ENCODE data around the gene SIGLEC1.

The SIGLEC1 gene

GRCh38 chr20:3732327-3733118 is 20.1 kb upstream of the SIGLEC1 start, which contains the start of gene HSPA12B:
Gene HSPA12B (plus strand): TSS chr20:3732685. CDS start chr20:3738675, 5,990 bp downstream.
- H2AK5ac ChIP-seq (ENCODE audit: low read length), result no peak within 1 kb of the TSS
- H3K56ac ChIP-seq (ENCODE audit: low read length), result peak within 1 kb of the TSS; percentile 85
- peak within 1 kb of the TSS; percentile 61 for H3K4ac ChIP-seq (ENCODE audit: low read depth, low read length)
- H3K9ac ChIP-seq (ENCODE audit: low read length), result peak within 1 kb of the TSS; percentile 74
- no peak within 1 kb of the TSS for H2BK15ac ChIP-seq (replicated peaks; ENCODE audit: low read depth)
- H3K27ac ChIP-seq (ENCODE audit: low read depth, low read length), result no peak within 1 kb of the TSS
- H3K36me3 ChIP-seq (ENCODE audit: control insufficient read depth, insufficient read depth, low read length), result no peaks in the 10 kb centered on the region
- peak within 1 kb of the TSS; percentile 59 for H3K4me2 ChIP-seq (ENCODE audit: low read length)
- H3K4me3 ChIP-seq (ENCODE audit: low read length), result peak within 1 kb of the TSS; percentile 26
- H4K8ac ChIP-seq (ENCODE audit: low read depth, low read length), result peak within 1 kb of the TSS; percentile 44
- no peak within 1 kb of the TSS for H2BK120ac ChIP-seq (ENCODE audit: low read depth, low read length)
- peak; percentile 53 for DNase-seq
- H2BK5ac ChIP-seq (ENCODE audit: low read length), result no peak within 1 kb of the TSS
- H4K5ac ChIP-seq (ENCODE audit: low read length), result no peak within 1 kb of the TSS
- H3K18ac ChIP-seq (ENCODE audit: low read length), result peak within 1 kb of the TSS; percentile 72
- H3K79me2 ChIP-seq (ENCODE audit: control insufficient read depth, insufficient read depth, low read length), result no peaks in the 10 kb centered on the region
- H3K23ac ChIP-seq (ENCODE audit: low read length), result peak within 1 kb of the TSS; percentile 96
- peaks cover 2% of the 10 kb centered on the region for H3K4me1 ChIP-seq (ENCODE audit: control insufficient read depth, low read depth, low read length)
- H3K79me1 ChIP-seq (ENCODE audit: low read length), result no peaks in the 10 kb centered on the region
- H3K27me3 ChIP-seq (ENCODE audit: insufficient read depth, low read length, poor library complexity), result no peaks in the 10 kb centered on the region
- WGBS (ENCODE audit: extremely low coverage, insufficient coverage, low lambda C conversion rate), result no CpG with 5 or more reads among the region's 67 CpGs

DNA sequence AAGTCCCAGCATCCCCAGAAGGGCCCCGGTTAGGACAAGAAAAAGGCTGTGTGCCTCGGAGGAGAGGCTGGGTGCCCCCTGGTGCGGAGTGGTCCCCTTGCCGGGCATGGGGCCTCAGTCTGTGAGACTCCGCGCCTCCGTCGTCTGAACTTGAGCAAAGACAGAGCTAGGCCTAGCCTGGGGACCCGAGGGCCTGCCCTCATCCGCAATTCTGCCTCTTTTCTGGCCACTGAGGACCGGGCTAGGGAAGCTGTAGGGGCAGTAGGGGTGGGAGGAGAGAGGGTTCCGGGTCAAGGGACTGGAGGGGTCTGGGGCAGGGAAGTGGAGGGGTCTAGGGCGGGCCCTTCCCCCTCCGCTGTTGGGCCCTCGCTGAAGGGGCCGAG is 19.5 kb upstream of the SIGLEC1 start:
- Histone ChIP-seq H2BK5ac (ENCODE audit: low read length) (no peak overlapping the region), H3K27me3 (ENCODE audit: insufficient read depth, low read length, poor library complexity) (no peaks in the 10 kb centered on the region), H2BK120ac (ENCODE audit: low read depth, low read length) (no peak overlapping the region), H3K18ac (ENCODE audit: low read length) (peak overlapping the region; percentile 72), H3K79me2 (ENCODE audit: control insufficient read depth, insufficient read depth, low read length) (no peaks in the 10 kb centered on the region), H4K8ac (ENCODE audit: low read depth, low read length) (peak overlapping the region; percentile 44), H3K4me2 (ENCODE audit: low read length) (no peak overlapping the region), H3K27ac (ENCODE audit: low read depth, low read length) (no peak overlapping the region), H2BK15ac (replicated peaks; ENCODE audit: low read depth) (no peak overlapping the region), H3K4me3 (ENCODE audit: low read length) (no peak overlapping the region), H3K4ac (ENCODE audit: low read depth, low read length) (peak overlapping the region; percentile 61), H3K36me3 (ENCODE audit: control insufficient read depth, insufficient read depth, low read length) (no peaks in the 10 kb centered on the region), H2AK5ac (ENCODE audit: low read length) (no peak overlapping the region), H3K9ac (ENCODE audit: low read length) (peak overlapping the region; percentile 7), H3K23ac (ENCODE audit: low read length) (no peak overlapping the region), H3K4me1 (ENCODE audit: control insufficient read depth, low read depth, low read length) (peaks cover 2% of the 10 kb centered on the region), H3K56ac (ENCODE audit: low read length) (peak overlapping the region; percentile 78), H4K5ac (ENCODE audit: low read length) (no peak overlapping the region), H3K79me1 (ENCODE audit: low read length) (no peaks in the 10 kb centered on the region)
- DNase-seq, result no peak
- WGBS (ENCODE audit: extremely low coverage, insufficient coverage, low lambda C conversion rate), result no CpG with 5 or more reads among the region's 16 CpGs

DNA sequence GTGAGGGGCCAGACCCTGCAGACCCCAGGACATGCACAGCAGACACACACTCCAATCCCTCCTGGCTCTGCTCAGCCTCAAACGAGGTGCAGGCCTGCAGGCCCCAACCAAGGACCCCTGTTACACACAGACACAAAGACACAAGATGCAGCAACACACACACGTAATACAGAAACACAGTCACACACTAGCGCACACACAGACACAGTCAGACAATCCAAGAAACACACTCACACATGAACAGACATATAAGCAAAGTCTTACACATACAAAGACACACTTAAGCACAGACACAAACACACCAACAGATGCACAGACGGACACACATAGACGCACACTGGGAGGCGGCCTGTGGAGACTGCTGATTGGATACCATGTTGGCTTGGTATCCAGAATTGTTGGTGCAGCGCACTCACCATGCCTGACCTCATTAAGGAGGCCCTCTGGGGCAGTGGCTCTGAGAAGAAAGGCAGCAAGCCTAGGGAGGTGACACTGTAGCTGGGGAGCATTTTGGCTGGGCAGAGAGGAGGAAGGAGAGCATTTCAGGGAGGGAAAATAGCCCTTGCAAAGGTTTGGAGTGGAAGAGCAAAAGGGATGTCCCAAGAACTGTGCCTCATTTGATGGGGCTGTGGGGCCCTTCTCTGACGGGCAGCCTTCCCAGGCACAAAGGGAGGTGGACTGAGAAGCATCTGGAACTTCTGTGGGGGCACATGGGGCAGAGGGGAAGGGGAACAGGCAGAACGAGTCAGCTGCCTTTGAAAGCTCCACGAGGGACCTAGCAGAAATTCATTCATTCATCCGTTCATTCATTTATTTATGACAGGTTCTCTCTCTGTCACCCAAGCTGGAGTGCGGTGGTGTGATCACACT is 18.6 kb upstream of the SIGLEC1 start:
- Histone ChIP-seq H3K4ac (ENCODE audit: low read depth, low read length) (no peak overlapping the region), H3K4me2 (ENCODE audit: low read length) (no peak overlapping the region), H3K56ac (ENCODE audit: low read length) (no peak overlapping the region), H2BK120ac (ENCODE audit: low read depth, low read length) (no peak overlapping the region), H2AK5ac (ENCODE audit: low read length) (no peak overlapping the region), H3K79me2 (ENCODE audit: control insufficient read depth, insufficient read depth, low read length) (no peaks in the 10 kb centered on the region), H3K9ac (ENCODE audit: low read length) (no peak overlapping the region), H3K36me3 (ENCODE audit: control insufficient read depth, insufficient read depth, low read length) (no peaks in the 10 kb centered on the region), H4K8ac (ENCODE audit: low read depth, low read length) (no peak overlapping the region), H3K27ac (ENCODE audit: low read depth, low read length) (no peak overlapping the region), H3K4me1 (ENCODE audit: control insufficient read depth, low read depth, low read length) (peaks cover 2% of the 10 kb centered on the region), H3K18ac (ENCODE audit: low read length) (no peak overlapping the region), H3K27me3 (ENCODE audit: insufficient read depth, low read length, poor library complexity) (no peaks in the 10 kb centered on the region), H3K23ac (ENCODE audit: low read length) (no peak overlapping the region), H2BK5ac (ENCODE audit: low read length) (no peak overlapping the region), H3K79me1 (ENCODE audit: low read length) (no peaks in the 10 kb centered on the region), H3K4me3 (ENCODE audit: low read length) (no peak overlapping the region), H2BK15ac (replicated peaks; ENCODE audit: low read depth) (no peak overlapping the region), H4K5ac (ENCODE audit: low read length) (no peak overlapping the region)
- no peak for DNase-seq
- WGBS (ENCODE audit: extremely low coverage, insufficient coverage, low lambda C conversion rate), result no CpG with 5 or more reads among the region's 12 CpGs

DNA sequence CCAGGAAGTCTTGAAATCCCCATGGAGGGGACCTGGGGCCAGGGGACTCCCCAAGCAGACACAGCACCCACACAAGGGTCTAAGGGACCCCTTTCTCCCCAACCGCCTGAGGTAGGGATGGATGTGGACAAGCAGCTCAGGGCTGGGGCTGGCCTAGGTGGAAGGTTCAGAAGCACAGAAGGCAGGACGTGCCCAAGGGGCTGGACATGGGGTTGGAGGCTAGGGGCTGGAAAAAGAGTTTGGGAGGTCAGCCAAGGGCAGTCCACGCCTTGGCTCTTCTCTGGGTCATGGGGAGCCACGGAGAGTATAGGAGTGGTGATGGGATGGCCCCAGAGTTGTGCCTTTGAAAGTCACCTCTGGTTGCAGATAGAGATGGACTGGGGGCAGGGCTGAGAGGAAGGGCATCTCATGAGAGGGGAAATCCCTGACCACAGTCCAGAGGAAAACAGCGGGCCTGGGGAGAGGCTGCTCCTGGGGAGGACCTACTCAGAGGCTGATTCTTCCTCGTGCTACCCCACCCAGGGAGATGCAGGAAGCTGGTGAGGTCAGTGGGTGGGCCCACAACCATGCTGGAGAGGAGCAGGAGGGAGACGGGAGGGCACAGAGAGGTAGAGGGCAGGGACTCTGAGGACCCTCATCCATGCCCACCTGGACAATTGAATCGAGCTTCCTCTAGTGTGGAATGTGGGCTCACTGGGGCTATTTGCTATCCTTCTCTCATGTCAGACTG is 17.6 kb upstream of the SIGLEC1 start:
- Histone ChIP-seq H3K23ac (ENCODE audit: low read length) (no peak overlapping the region), H3K4me2 (ENCODE audit: low read length) (no peak overlapping the region), H3K36me3 (ENCODE audit: control insufficient read depth, insufficient read depth, low read length) (no peaks in the 10 kb centered on the region), H3K27ac (ENCODE audit: low read depth, low read length) (no peak overlapping the region), H3K4ac (ENCODE audit: low read depth, low read length) (no peak overlapping the region), H3K18ac (ENCODE audit: low read length) (no peak overlapping the region), H2BK120ac (ENCODE audit: low read depth, low read length) (no peak overlapping the region), H2BK15ac (replicated peaks; ENCODE audit: low read depth) (no peak overlapping the region), H2BK5ac (ENCODE audit: low read length) (no peak overlapping the region), H3K9ac (ENCODE audit: low read length) (no peak overlapping the region), H4K8ac (ENCODE audit: low read depth, low read length) (no peak overlapping the region), H3K4me3 (ENCODE audit: low read length) (no peak overlapping the region), H3K4me1 (ENCODE audit: control insufficient read depth, low read depth, low read length) (peaks cover 2% of the 10 kb centered on the region), H3K79me2 (ENCODE audit: control insufficient read depth, insufficient read depth, low read length) (no peaks in the 10 kb centered on the region), H3K27me3 (ENCODE audit: insufficient read depth, low read length, poor library complexity) (no peaks in the 10 kb centered on the region), H3K79me1 (ENCODE audit: low read length) (no peaks in the 10 kb centered on the region), H4K5ac (ENCODE audit: low read length) (no peak overlapping the region), H3K56ac (ENCODE audit: low read length) (no peak overlapping the region), H2AK5ac (ENCODE audit: low read length) (no peak overlapping the region)
- no CpG with 5 or more reads among the region's 8 CpGs for WGBS (ENCODE audit: extremely low coverage, insufficient coverage, low lambda C conversion rate)
- no peak for DNase-seq

DNA sequence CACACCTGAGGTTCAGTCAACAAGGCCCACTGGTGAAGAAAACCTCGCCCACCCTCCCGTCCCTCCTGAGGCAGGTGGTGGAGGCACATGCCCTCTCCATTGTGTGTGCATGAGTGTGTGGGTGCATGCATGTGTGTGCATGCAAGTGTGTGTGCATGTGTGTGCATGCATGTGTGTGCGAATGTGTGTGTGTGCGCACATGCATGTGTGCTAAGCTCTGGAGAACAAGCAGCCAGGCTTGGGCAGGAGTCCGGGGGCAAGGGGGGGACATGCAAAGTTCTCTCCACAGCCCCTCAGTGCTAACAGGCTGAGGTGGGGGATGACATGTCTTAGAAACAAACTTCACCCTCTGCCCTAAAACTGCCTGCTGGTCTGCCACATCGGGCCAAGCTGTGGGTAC is 17.0 kb upstream of the SIGLEC1 start:
- no peak for DNase-seq
- Histone ChIP-seq H3K27me3 (ENCODE audit: insufficient read depth, low read length, poor library complexity) (no peaks in the 10 kb centered on the region), H3K36me3 (ENCODE audit: control insufficient read depth, insufficient read depth, low read length) (no peaks in the 10 kb centered on the region), H3K23ac (ENCODE audit: low read length) (no peak overlapping the region), H2BK5ac (ENCODE audit: low read length) (no peak overlapping the region), H4K5ac (ENCODE audit: low read length) (no peak overlapping the region), H2AK5ac (ENCODE audit: low read length) (no peak overlapping the region), H4K8ac (ENCODE audit: low read depth, low read length) (no peak overlapping the region), H3K4ac (ENCODE audit: low read depth, low read length) (no peak overlapping the region), H3K9ac (ENCODE audit: low read length) (no peak overlapping the region), H3K27ac (ENCODE audit: low read depth, low read length) (no peak overlapping the region), H2BK120ac (ENCODE audit: low read depth, low read length) (no peak overlapping the region), H3K56ac (ENCODE audit: low read length) (no peak overlapping the region), H3K4me2 (ENCODE audit: low read length) (no peak overlapping the region), H2BK15ac (replicated peaks; ENCODE audit: low read depth) (no peak overlapping the region), H3K4me1 (ENCODE audit: control insufficient read depth, low read depth, low read length) (peaks cover 2% of the 10 kb centered on the region), H3K79me1 (ENCODE audit: low read length) (no peaks in the 10 kb centered on the region), H3K4me3 (ENCODE audit: low read length) (no peak overlapping the region), H3K79me2 (ENCODE audit: control insufficient read depth, insufficient read depth, low read length) (no peaks in the 10 kb centered on the region), H3K18ac (ENCODE audit: low read length) (no peak overlapping the region)
- no CpG with 5 or more reads among the region's 6 CpGs for WGBS (ENCODE audit: extremely low coverage, insufficient coverage, low lambda C conversion rate)

Measured in mesendoderm (in vitro differentiated cells).